Mesenchymal stem cell (in vitro differentiated cells and primary cell): ENCODE data around the gene RIC8A.
A peak's percentile ranks its signal among the peaks of the same experiment; 100 is the strongest.
"Not testable (repeated sequence)": the region's sequence is repeated elsewhere in the genome, so short reads cannot be mapped to it uniquely, and the experiment has no call there.

ENCODE experiments used
- DNase-seq: peaks from one replicate; pipeline ENCODE4 v3.0.0-alpha.2; 2013
- H2AFZ ChIP-seq: one replicate; pipeline ENCODE4 v1.6.1; 2013; ENCODE audit warnings: low read depth, mild to moderate bottlenecking, control low read depth, inconsistent platforms, low read length, moderate library complexity
- H2AK5ac ChIP-seq: 2 replicates; pipeline ENCODE4 v1.6.1; 2013; ENCODE audit warnings: low read length, moderate library complexity, mild to moderate bottlenecking, inconsistent platforms; ENCODE audit not compliant: severe bottlenecking
- H2BK120ac ChIP-seq: one replicate; pipeline ENCODE4 v1.6.1; 2013; ENCODE audit warnings: low read depth, mild to moderate bottlenecking, inconsistent platforms, low read length, moderate library complexity
- H2BK12ac ChIP-seq, 2 experiments: one replicate each; pipeline ENCODE4 v1.6.1; 2013; ENCODE audit warnings: inconsistent platforms in 2 of 2, low read length in 2 of 2, mild to moderate bottlenecking in 2 of 2, moderate library complexity in 2 of 2, control low read depth in 1 of 2
- H2BK15ac ChIP-seq: one replicate; pipeline ENCODE4 v1.6.1; 2013; ENCODE audit warnings: mild to moderate bottlenecking, low read depth, inconsistent platforms; ENCODE audit not compliant: poor library complexity, severe bottlenecking
- H2BK5ac ChIP-seq: 2 replicates; pipeline ENCODE4 v1.6.1; 2013; ENCODE audit warnings: low read depth, mild to moderate bottlenecking, low read length, control low read depth, inconsistent platforms; ENCODE audit not compliant: poor library complexity, severe bottlenecking
- H3K14ac ChIP-seq, 2 experiments: one replicate each; pipeline ENCODE4 v1.6.1; 2013; ENCODE audit warnings: inconsistent platforms in 2 of 2, low read length in 2 of 2, control low read depth in 1 of 2, mild to moderate bottlenecking in 1 of 2, moderate library complexity in 1 of 2
- H3K18ac ChIP-seq, 2 experiments: one replicate each; pipeline ENCODE4 v1.6.1; 2013; ENCODE audit warnings: inconsistent platforms in 2 of 2, low read length in 2 of 2, control low read depth in 1 of 2, low read depth in 1 of 2, mild to moderate bottlenecking in 1 of 2
- H3K23ac ChIP-seq, 2 experiments: one replicate each; pipeline ENCODE4 v1.6.1; 2013; ENCODE audit warnings: inconsistent platforms in 2 of 2, low read length in 2 of 2, mild to moderate bottlenecking in 2 of 2, moderate library complexity in 2 of 2, control low read depth in 1 of 2
- H3K27ac ChIP-seq: 2 replicates; pipeline ENCODE4 v1.5.1; 2013; ENCODE audit warnings: mild to moderate bottlenecking, moderate library complexity, low read length, control low read depth, inconsistent platforms; ENCODE audit not compliant: poor library complexity, severe bottlenecking
- H3K27me3 ChIP-seq, 2 experiments: 2 replicates each; pipeline versions ENCODE4 v1.6.1 to v1.7.0; 2013; ENCODE audit warnings: low read length in 2 of 2, mild to moderate bottlenecking in 2 of 2, moderate library complexity in 2 of 2, control low read depth in 1 of 2, inconsistent platforms in 1 of 2; ENCODE audit not compliant: control insufficient read depth in 1 of 2, insufficient read depth in 1 of 2
- H3K36me3 ChIP-seq, 2 experiments: 2 replicates each; pipeline versions ENCODE4 v1.6.1 to v1.7.0; 2013; ENCODE audit warnings: low read length in 2 of 2, control low read depth in 1 of 2, inconsistent platforms in 1 of 2, low read depth in 1 of 2, mild to moderate bottlenecking in 1 of 2; ENCODE audit not compliant: insufficient read depth in 2 of 2, control insufficient read depth in 1 of 2
- H3K4ac ChIP-seq, 2 experiments: one replicate each; pipeline ENCODE4 v1.6.1; 2013; ENCODE audit warnings: inconsistent platforms in 2 of 2, low read length in 2 of 2, mild to moderate bottlenecking in 2 of 2, moderate library complexity in 2 of 2, control low read depth in 1 of 2, low read depth in 1 of 2
- H3K4me1 ChIP-seq: 2 replicates; pipeline ENCODE4 v1.6.1; 2013; ENCODE audit warnings: low read depth, low read length, control low read depth; ENCODE audit not compliant: control insufficient read depth, insufficient read depth
- H3K4me2 ChIP-seq: 2 replicates; pipeline ENCODE4 v1.6.1; 2013; ENCODE audit warnings: low read length, mild to moderate bottlenecking, inconsistent platforms; ENCODE audit not compliant: poor library complexity, severe bottlenecking
- H3K4me3 ChIP-seq, 2 experiments: 2 replicates each; pipeline versions ENCODE4 v1.5.1 to v1.7.0; 2013; ENCODE audit warnings: low read length in 2 of 2, mild to moderate bottlenecking in 2 of 2, control low read depth in 1 of 2, low read depth in 1 of 2; ENCODE audit not compliant: insufficient read depth in 1 of 2
- H3K79me1 ChIP-seq: replicated peaks from 2 replicates; pipeline ENCODE4 v1.6.1; 2013; ENCODE audit warnings: mild to moderate bottlenecking, control low read depth, low read length, inconsistent platforms; ENCODE audit not compliant: poor library complexity, severe bottlenecking
- H3K9ac ChIP-seq: 2 replicates; pipeline ENCODE4 v1.7.0; 2013; ENCODE audit warnings: mild to moderate bottlenecking, low read length, moderate library complexity
- H3K9me3 ChIP-seq: 2 replicates; pipeline ENCODE4 v1.7.0; 2013; ENCODE audit warnings: mild to moderate bottlenecking, low read length; ENCODE audit not compliant: control insufficient read depth
- H4K8ac ChIP-seq: one replicate; pipeline ENCODE4 v1.6.1; 2013; ENCODE audit warnings: inconsistent platforms, mild to moderate bottlenecking, low read length, moderate library complexity
- H4K91ac ChIP-seq: one replicate; pipeline ENCODE4 v1.6.1; 2013; ENCODE audit warnings: mild to moderate bottlenecking, low read length, inconsistent platforms
- WGBS: methylation state at CpG from one replicate; pipeline ENCODE4 v1.1.7; 2013; ENCODE audit warnings: mixed read lengths; 5-methylcytosine and 5-hydroxymethylcytosine counted together

The RIC8A gene

GRCh38 chr11:216081-216974 lies 8.8 kb downstream of the RIC8A start:
- Histone ChIP-seq H2BK12ac (no peak overlapping the region), H3K23ac (no peak overlapping the region), H3K4me2 (no peak overlapping the region), H3K27me3 (no peaks in the 10 kb centered on the region), H2AFZ (no peak overlapping the region), H3K9me3 (no peaks in the 10 kb centered on the region), H3K36me3 (peaks cover 59 to 70% of the 10 kb centered on the region in 2 experiments), H2BK15ac (no peak overlapping the region), H4K8ac (peak overlapping the region; percentile 19), H3K4me1 (peaks cover 18% of the 10 kb centered on the region), H3K18ac (peak overlapping the region in 1 of 2 experiments; percentile 11), H4K91ac (no peak overlapping the region), H3K4ac (no peak overlapping the region), H3K14ac (no peak overlapping the region), H2BK5ac (no peak overlapping the region), H3K9ac (no peak overlapping the region), H2AK5ac (no peak overlapping the region), H3K79me1 (peaks cover 14% of the 10 kb centered on the region), H2BK120ac (no peak overlapping the region), H3K27ac (no peak overlapping the region), H3K4me3 (no peak overlapping the region)
- DNase-seq, result peak; percentile 62
- 91% methylated on average over 11 of the region's 11 CpGs for WGBS

GRCh38 chr11:217704-218103 lies 10.2 kb downstream of the RIC8A start:
- no peak overlapping the region for H3K23ac ChIP-seq
- no peak overlapping the region for H2AFZ ChIP-seq
- DNase-seq, result no peak
- H3K27me3 ChIP-seq, result no peaks in the 10 kb centered on the region
- H2BK15ac ChIP-seq, result no peak overlapping the region
- no peak overlapping the region for H3K4me3 ChIP-seq
- no peak overlapping the region for H2BK120ac ChIP-seq
- no peak overlapping the region for H2AK5ac ChIP-seq
- H3K18ac ChIP-seq, result no peak overlapping the region
- peaks cover 54 to 70% of the 10 kb centered on the region in 2 experiments for H3K36me3 ChIP-seq
- H3K4me1 ChIP-seq, result peaks cover 9% of the 10 kb centered on the region
- H3K27ac ChIP-seq, result no peak overlapping the region
- H4K91ac ChIP-seq, result no peak overlapping the region
- no peak overlapping the region for H2BK12ac ChIP-seq
- no peak overlapping the region for H4K8ac ChIP-seq
- peaks cover 15% of the 10 kb centered on the region for H3K79me1 ChIP-seq
- 99% methylated on average over 3 of the region's 3 CpGs for WGBS
- H3K9me3 ChIP-seq, result no peaks in the 10 kb centered on the region
- no peak overlapping the region for H3K14ac ChIP-seq
- no peak overlapping the region for H2BK5ac ChIP-seq
- H3K9ac ChIP-seq, result no peak overlapping the region
- no peak overlapping the region for H3K4me2 ChIP-seq
- H3K4ac ChIP-seq, result no peak overlapping the region

- Histone ChIP-seq H3K4ac (no peak overlapping the region), H3K18ac (no peak overlapping the region), H4K91ac (no peak overlapping the region), H4K8ac (no peak overlapping the region), H2BK120ac (no peak overlapping the region), H3K9ac (no peak overlapping the region), H3K9me3 (no peaks in the 10 kb centered on the region), H3K79me1 (peaks cover 15% of the 10 kb centered on the region), H2BK12ac (no peak overlapping the region), H3K4me2 (no peak overlapping the region), H3K4me3 (no peak overlapping the region), H2BK5ac (no peak overlapping the region), H3K14ac (no peak overlapping the region), H3K27me3 (no peaks in the 10 kb centered on the region), H3K4me1 (peaks cover 3% of the 10 kb centered on the region), H2AFZ (no peak overlapping the region), H2AK5ac (no peak overlapping the region), H3K27ac (no peak overlapping the region), H3K23ac (no peak overlapping the region), H3K36me3 (peaks cover 52 to 61% of the 10 kb centered on the region in 2 experiments), H2BK15ac (no peak overlapping the region)
- WGBS, result 93% methylated on average over 28 of the region's 29 CpGs
- no peak for DNase-seq
These were observed 11.5 kb downstream of the RIC8A start for GRCh38 chr11:218815-219593.

GRCh38 chr11:220641-221215 lies 13.2 kb downstream of the RIC8A start:
- H3K23ac ChIP-seq, H3K9ac ChIP-seq, H3K4me2 ChIP-seq, H4K91ac ChIP-seq, H3K18ac ChIP-seq, H2BK5ac ChIP-seq, DNase-seq, H4K8ac ChIP-seq, H2AK5ac ChIP-seq, H2BK120ac ChIP-seq, H2BK12ac ChIP-seq, H2AFZ ChIP-seq, H3K9me3 ChIP-seq, H3K27me3 ChIP-seq, H3K14ac ChIP-seq, H3K4me3 ChIP-seq, H2BK15ac ChIP-seq, H3K4me1 ChIP-seq, H3K27ac ChIP-seq, H3K4ac ChIP-seq: not testable (repeated sequence)
- Histone ChIP-seq H3K79me1 (peaks cover 18% of the 10 kb centered on the region), H3K36me3 (peaks cover 39 to 44% of the 10 kb centered on the region in 2 experiments)
- 93% methylated on average over 1 of the region's 3 CpGs for WGBS
